OCI-LY3 (cell line): ENCODE results near the gene MLLT11.

Experiments used
- H2AFZ ChIP-seq: fragments of 200-600, 300-600 bp; shearing (Covaris generic); 2 replicates; pipeline ENCODE4 v1.6.0; 2014; ENCODE audit warnings: antibody characterized with exemption, low read depth, low read length
- H3K27ac ChIP-seq: fragments of 200-600, 300-600 bp; sonication (generic); 2 replicates; pipeline ENCODE4 v1.5.1; 2014; ENCODE audit warnings: mild to moderate bottlenecking, low read length, moderate library complexity, mixed read lengths
- H3K27me3 ChIP-seq: fragments of 200-600, 300-600 bp; sonication (generic); 2 replicates; pipeline ENCODE4 v1.6.1; 2014; ENCODE audit warnings: low read depth, low read length, mixed read lengths
- H3K36me3 ChIP-seq: fragments of 200-600, 300-600 bp; sonication (generic); replicated peaks from 2 replicates; pipeline ENCODE3; 2014; ENCODE audit warnings: low read depth, low read length, mixed read lengths
- H3K4me1 ChIP-seq: fragments of 300-600, 200-600 bp; sonication (generic); 2 replicates; pipeline ENCODE4 v1.6.1; 2014; ENCODE audit warnings: low read length, mixed read lengths
- H3K4me2 ChIP-seq: fragments of 200-600, 300-600 bp; sonication (generic); 2 replicates; pipeline ENCODE4 v1.6.1; 2014; ENCODE audit warnings: low read length, mixed read lengths
- H3K4me3 ChIP-seq: fragments of 300-600, 200-600 bp; sonication (generic); 2 replicates; pipeline ENCODE4 v1.5.1; 2014; ENCODE audit warnings: antibody characterized with exemption, mild to moderate bottlenecking, low read length, moderate library complexity
- H3K79me2 ChIP-seq: fragments of 300-600, 200-600 bp; shearing (Covaris generic); 2 replicates; pipeline ENCODE4 v1.6.1; 2014; ENCODE audit warnings: mild to moderate bottlenecking, low read length, mixed read lengths
- H3K9ac ChIP-seq: fragments of 300-600, 200-600 bp; shearing (Covaris generic); 2 replicates; pipeline ENCODE4 v1.6.0; 2014; ENCODE audit warnings: mild to moderate bottlenecking, low read length, moderate library complexity
- H3K9me3 ChIP-seq: fragments of 200-600, 300-600 bp; shearing (Covaris generic); 2 replicates; pipeline ENCODE4 v1.6.1; 2014; ENCODE audit warnings: low read length, mixed read lengths; ENCODE audit not compliant: insufficient read depth
- H4K20me1 ChIP-seq: fragments of 200-600, 300-600 bp; sonication (generic); 2 replicates; pipeline ENCODE4 v1.6.1; 2016; ENCODE audit warnings: low read length, mixed read lengths; ENCODE audit not compliant: insufficient read depth
- EZH2phosphoT487 ChIP-seq: fragments of 200-600 bp; shearing (Covaris generic); IDR thresholded peaks from 2 replicates; pipeline ENCODE4 v1.6.1; 2018; ENCODE audit warnings: antibody characterized with exemption, mixed run types, low read depth
- TF ChIP-seq, protein P1 (sequence below): fragments of 200-600, 300-600 bp; sonication (generic); IDR thresholded peaks from 2 replicates; pipeline ENCODE4 v1.5.1; 2014; ENCODE audit warnings: antibody characterized with exemption, low read length, low read depth

MLLT11 gene

DNA sequence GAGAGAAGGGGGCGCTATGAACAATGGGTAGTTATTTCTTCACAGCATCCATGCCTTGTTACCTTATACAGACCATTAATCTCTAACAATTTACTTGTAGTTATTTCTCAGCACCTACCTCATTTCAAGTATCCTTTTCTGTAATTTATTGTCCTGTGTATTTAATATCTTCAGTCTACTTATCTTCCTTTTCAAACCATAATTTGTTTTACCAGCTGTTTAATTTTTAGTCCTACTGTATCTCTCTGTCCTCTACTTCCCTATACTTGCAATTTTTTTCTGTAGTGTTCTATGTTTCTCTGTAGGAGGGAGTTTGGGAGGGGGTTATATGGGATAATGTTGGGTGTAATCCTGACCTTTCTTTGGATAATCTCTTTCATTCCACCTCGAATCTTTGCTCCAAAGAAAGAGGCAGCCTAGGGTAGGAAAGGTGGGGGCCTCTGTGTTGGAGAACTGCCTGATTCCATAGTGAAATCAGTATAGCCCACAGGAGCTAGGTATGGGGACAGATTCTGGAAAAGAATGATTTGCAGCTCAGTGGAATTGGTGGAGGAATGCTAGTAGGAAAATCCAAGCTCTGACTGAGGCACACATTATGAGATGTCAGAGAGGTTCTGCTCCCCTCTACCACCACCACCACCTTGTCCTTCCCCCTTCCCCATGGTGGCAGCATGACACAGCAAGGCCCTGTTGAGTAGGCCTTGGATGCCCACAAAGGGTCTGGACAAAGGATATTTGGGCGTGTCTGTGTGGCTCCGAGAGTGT is 642 bp downstream of the MLLT11 start:
- TF ChIP-seq, protein P1, sequence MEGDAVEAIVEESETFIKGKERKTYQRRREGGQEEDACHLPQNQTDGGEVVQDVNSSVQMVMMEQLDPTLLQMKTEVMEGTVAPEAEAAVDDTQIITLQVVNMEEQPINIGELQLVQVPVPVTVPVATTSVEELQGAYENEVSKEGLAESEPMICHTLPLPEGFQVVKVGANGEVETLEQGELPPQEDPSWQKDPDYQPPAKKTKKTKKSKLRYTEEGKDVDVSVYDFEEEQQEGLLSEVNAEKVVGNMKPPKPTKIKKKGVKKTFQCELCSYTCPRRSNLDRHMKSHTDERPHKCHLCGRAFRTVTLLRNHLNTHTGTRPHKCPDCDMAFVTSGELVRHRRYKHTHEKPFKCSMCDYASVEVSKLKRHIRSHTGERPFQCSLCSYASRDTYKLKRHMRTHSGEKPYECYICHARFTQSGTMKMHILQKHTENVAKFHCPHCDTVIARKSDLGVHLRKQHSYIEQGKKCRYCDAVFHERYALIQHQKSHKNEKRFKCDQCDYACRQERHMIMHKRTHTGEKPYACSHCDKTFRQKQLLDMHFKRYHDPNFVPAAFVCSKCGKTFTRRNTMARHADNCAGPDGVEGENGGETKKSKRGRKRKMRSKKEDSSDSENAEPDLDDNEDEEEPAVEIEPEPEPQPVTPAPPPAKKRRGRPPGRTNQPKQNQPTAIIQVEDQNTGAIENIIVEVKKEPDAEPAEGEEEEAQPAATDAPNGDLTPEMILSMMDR = no peak
- no peak for TF ChIP-seq EZH2phosphoT487
- Histone ChIP-seq H3K36me3 (peaks cover 17% of the 10 kb centered on the region), H2AFZ (peak overlapping the region; percentile 92), H3K4me2 (peak overlapping the region; percentile 96), H4K20me1 (peaks cover 20% of the 10 kb centered on the region), H3K79me2 (peaks cover 42% of the 10 kb centered on the region), H3K9ac (peak overlapping the region; percentile 95), H3K9me3 (no peaks in the 10 kb centered on the region), H3K4me1 (peaks cover 26% of the 10 kb centered on the region), H3K27ac (no peak overlapping the region), H3K27me3 (no peaks in the 10 kb centered on the region), H3K4me3 (peak overlapping the region; percentile 89)

- peaks cover 9% of the 10 kb centered on the region for H3K36me3 ChIP-seq
- H3K4me3 ChIP-seq = no peak overlapping the region
- H3K79me2 ChIP-seq = peaks cover 34% of the 10 kb centered on the region
- no peak overlapping the region for H3K27ac ChIP-seq
- no peaks in the 10 kb centered on the region for H3K9me3 ChIP-seq
- H3K4me2 ChIP-seq = no peak overlapping the region
- H3K9ac ChIP-seq = no peak overlapping the region
- no peak overlapping the region for H2AFZ ChIP-seq
- TF ChIP-seq EZH2phosphoT487 = no peak
- TF ChIP-seq, protein P1 = no peak
- H3K27me3 ChIP-seq = no peaks in the 10 kb centered on the region
- H4K20me1 ChIP-seq = peaks cover 12% of the 10 kb centered on the region
- peaks cover 19% of the 10 kb centered on the region for H3K4me1 ChIP-seq
Observed at GRCh38 chr1:151061704-151062103, 1.5 kb downstream of the MLLT11 start.

DNA sequence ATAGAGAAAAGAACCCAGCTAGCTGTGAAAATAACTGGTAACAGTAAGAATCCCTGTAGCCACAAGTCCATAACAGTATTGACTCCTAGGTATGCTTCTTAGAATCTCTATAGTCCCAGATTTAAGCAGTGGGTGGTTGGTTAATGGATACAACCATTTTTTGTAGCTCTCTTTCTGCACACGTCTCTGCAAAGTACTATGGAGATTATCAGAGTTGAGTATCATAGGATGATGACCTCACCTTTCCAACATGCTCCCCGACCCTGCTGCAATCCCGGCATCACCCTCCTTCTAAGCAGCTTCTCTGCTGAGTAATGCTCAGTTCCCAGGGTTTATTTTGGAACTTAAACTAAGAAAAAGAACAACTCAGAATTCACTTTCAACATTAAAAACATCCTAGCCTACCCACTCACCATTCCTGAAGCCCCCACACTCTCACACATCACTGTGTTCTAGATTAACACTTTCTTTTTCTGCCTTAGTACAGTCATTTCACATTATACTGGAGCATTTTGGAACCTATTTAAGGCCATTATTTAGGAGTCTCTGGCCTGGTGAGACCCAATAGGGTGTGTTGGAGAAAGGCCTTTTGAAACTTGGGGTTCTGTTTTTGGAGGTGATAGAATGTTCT is 2.7 kb downstream of the MLLT11 start:
- H3K9me3 ChIP-seq = no peaks in the 10 kb centered on the region
- peaks cover 2% of the 10 kb centered on the region for H3K36me3 ChIP-seq
- no peak overlapping the region for H3K27ac ChIP-seq
- H3K4me2 ChIP-seq = no peak overlapping the region
- peaks cover 12% of the 10 kb centered on the region for H3K4me1 ChIP-seq
- peaks cover 3% of the 10 kb centered on the region; the same call in 1 of the 2 replicates for H4K20me1 ChIP-seq
- H3K27me3 ChIP-seq = no peaks in the 10 kb centered on the region
- H3K4me3 ChIP-seq = no peak overlapping the region
- no peak overlapping the region for H3K9ac ChIP-seq
- no peak for TF ChIP-seq EZH2phosphoT487
- TF ChIP-seq, protein P1 = no peak
- peaks cover 22% of the 10 kb centered on the region for H3K79me2 ChIP-seq
- no peak overlapping the region for H2AFZ ChIP-seq

- Histone ChIP-seq H4K20me1 (no peaks in the 10 kb centered on the region), H3K4me2 (no peak overlapping the region), H3K79me2 (0 out of 2 replicates have a peak, but pooled peaks cover 5% of the 10 kb centered on the region), H3K4me1 (peaks cover 13% of the 10 kb centered on the region), H3K27me3 (no peaks in the 10 kb centered on the region), H3K9ac (no peak overlapping the region), H3K4me3 (no peak overlapping the region), H3K9me3 (no peaks in the 10 kb centered on the region), H2AFZ (no peak overlapping the region), H3K27ac (no peak overlapping the region), H3K36me3 (no peaks in the 10 kb centered on the region)
- TF ChIP-seq, protein P1 = no peak
- no peak for TF ChIP-seq EZH2phosphoT487
Observed at GRCh38 chr1:151065089-151065645, 5.0 kb downstream of the MLLT11 start.
